HG02870 (cell line): Measurements from ENCODE around the gene RASGRF2.

ENCODE experiments used
- ATAC-seq: cut with Tn5 transposase; IDR thresholded peaks from one replicate; pipeline ENCODE4 v1.9.1; 2021; ENCODE audit warnings: mild to moderate bottlenecking, moderate library complexity; ENCODE audit not compliant: unreplicated experiment

The RASGRF2 gene

GRCh38 chr5:81194633-81195334, 234.6 kb downstream of the RASGRF2 start:
- ATAC-seq, result no peak

DNA sequence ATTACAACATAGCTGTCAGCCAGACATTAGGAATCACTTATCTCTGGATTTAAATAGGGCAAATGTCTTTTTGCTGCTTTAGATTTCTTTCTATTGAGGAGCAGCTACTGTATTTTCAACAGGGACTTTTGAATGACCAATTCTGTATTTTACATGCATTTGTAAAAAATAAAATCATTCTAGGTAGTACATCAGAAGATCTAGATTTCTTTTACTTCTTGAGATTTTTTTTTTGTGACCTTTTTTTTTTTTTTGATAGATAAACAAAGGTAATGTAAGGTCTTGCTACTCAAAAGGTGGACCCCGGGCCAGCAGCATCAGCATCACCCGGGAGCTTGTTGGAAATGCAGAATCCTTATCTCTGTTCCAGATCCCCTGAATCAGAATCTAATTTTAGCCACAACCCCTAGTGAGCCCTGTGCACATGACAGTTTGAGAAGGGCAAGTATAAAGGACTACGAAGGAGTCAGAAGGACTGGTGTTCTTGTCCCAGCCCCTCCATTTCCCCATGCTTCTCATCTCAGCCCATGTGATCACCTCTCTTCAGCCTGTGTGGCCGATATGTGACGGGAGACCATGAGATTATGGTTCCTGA, 235.3 kb downstream of the RASGRF2 start:
- ATAC-seq, result no peak

DNA sequence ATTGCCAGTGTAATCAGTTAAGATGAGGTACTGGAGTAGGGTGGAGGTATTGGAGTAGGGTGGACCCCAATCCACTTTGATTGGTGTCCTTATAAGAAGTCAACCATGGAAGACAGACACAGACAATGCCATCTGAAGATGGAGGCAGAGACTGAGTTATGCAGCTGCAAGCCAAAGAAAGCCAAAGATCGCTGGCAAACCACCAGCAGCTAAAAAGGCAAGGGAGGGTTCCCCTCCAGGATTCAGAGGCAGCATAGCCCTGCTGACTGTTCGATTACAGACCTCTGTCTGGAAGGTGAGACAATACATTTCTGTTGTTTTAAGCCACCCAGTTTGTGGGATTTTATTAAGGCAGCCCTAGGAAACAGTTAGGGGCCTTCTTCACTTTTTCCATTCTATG, 242.5 kb downstream of the RASGRF2 start:
- ATAC-seq, result no peak

GRCh38 chr5:81203729-81204128, 243.6 kb downstream of the RASGRF2 start:
- ATAC-seq, result no peak

- no peak for ATAC-seq
These were observed 244.0 kb downstream of the RASGRF2 start for GRCh38 chr5:81204205-81204604.

DNA sequence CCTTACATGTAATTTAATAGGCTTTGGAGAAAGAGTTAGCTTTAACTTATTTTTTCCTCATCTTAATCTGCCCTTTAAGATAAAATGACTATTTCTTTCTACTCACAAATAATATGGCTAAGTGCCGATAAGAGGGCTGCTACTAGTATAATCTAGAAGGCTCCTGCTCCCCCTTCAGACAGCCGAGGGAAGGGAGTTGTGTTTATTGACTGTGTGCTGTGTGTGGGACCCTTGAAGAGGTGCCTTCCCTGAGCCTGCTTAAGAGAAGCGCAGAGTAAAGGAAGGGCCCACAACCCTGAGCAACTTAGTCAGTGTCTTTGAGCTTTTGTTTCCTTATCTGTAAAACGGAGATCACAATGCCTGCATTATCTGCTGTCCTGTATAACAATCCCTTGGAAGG, 244.9 kb downstream of the RASGRF2 start:
- ATAC-seq, result no peak

- no peak for ATAC-seq
These were observed 246.8 kb downstream of the RASGRF2 start for GRCh38 chr5:81207009-81207408.

GRCh38 chr5:81208904-81209303, 248.7 kb downstream of the RASGRF2 start:
- no peak for ATAC-seq

DNA sequence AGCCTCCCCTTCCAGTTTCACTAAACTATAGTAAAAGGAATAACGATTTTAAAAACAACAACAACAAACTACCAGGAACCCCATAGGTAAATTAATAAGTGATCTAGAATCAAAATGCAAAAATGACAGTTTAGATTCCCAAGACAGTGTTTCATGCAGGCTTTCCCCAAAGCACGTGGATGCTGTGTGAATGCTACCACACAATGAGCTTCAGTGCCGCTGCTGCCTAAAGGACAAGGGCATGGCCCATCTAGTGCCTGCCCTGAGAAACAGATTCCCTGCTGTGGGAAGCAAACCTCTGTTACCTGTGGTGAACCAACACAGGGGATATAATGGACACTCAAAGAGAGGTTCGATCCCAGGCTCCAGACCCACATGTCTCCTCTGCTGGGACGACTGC, 249.2 kb downstream of the RASGRF2 start:
- no peak for ATAC-seq

DNA sequence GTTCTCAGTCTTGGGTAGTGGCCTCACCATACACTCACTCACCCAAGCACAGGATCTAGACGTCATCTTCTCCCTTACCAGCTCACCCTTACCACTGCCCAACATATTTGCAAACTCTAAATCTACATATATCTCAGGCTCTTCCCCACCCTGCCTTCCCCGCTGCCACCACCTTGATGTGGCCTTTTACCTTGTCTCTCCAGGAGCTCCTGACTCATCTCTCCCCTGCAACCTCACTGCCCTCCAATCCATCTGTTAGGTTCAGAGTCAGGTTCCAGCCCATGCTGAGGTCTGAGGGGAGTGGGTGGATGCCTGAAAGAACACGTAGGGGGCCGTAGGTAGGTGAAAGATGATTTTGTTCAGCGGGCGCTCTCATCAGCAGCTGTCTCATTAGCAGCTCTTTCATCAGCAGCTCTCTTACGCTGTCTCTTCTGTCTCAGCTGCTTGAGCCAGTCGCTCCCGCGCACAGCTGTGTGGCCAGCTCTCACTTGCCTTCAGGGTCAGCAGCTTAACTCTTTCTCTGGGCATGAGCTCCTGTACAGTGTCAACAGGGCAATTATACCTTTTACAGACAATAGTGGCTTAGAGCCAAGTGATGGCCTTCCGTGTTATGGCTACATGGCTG, 249.8 kb downstream of the RASGRF2 start:
- ATAC-seq, result no peak

- peak; percentile 40 for ATAC-seq
These were observed 252.1 kb downstream of the RASGRF2 start for GRCh38 chr5:81212211-81212751.

DNA sequence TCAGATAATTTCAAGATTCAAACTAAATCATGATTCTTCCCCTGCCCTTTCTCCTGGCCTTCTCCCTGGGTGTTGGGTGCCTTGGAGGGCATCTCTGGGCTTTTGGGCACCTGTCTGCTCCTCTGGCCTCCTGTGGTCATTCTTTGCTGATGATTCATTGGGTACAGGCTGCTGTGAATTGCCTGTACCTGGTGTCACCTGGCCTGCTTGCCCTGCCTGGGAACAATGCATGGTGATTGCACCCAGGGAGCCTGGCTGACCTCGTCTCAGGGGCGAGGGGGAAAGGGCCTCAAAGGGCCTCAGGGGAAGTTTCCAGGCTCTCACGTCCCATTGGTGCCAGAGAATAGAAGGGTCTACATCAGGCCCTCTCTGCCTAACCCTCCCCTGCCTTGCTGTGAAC, 252.9 kb downstream of the RASGRF2 start:
- ATAC-seq, result no peak

- ATAC-seq, result peak; percentile 35
These were observed 254.7 kb downstream of the RASGRF2 start for GRCh38 chr5:81214848-81215247.

DNA sequence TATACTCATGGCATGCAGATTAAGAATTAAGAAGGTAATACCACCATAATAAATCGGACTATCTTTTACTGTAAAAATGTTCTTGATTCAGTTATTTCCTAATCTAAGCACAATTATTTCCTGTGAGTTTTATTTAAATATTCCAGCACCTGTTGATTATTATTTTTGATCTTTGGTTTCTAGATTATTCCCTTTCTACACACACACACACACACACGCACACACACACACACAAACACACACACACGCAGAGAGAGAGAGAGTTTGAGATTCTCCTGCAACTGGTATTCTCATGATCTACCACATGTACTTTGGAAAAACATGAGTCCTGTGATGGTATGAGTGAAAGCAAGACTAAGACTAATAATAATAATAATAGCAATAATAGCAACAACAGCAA, 256.0 kb downstream of the RASGRF2 start:
- no peak for ATAC-seq

DNA sequence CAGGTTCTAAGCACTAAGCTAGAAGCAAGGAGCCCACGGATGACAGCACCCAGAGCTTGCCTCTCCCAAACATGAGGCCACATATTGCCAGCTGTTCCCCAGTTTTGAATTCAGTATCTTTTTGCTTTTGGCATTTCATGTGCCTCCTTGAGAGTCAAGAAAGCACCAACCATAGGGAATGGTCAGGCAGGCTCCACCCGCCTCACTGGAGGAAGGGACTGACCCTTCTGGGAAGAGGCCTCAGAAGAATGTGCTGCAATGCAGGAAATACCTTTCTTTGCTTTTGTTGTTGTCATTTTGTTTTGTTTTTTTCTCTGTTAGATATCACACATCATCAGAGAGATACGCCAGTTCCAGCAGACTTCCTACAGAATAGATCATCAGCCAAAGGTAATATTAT, 259.2 kb downstream of the RASGRF2 start:
- ATAC-seq, result no peak

DNA sequence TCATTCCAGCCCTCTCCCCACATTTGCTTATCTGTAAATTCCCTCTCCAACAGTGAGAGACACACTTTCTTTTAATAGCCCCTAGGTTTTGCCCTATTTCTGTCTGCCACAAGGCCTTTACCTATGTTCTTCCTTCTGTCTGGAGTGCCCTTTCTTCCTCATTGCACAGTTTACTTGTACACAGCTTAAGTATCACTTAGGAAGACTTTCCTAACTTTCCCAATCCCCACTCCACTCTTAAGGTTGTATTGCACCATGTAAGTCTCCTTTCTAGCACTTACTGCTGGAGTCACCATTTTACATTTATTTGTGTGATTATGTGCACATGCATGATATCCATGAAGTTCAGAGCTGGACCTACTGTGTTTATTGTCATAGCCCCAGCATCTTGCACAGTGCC, 262.1 kb downstream of the RASGRF2 start:
- no peak for ATAC-seq

GRCh38 chr5:81225463-81225862, 265.3 kb downstream of the RASGRF2 start:
- ATAC-seq, result no peak

- ATAC-seq, result no peak
These were observed 266.1 kb downstream of the RASGRF2 start for GRCh38 chr5:81226286-81226685.

- ATAC-seq, result no peak
These were observed 266.8 kb downstream of the RASGRF2 start for GRCh38 chr5:81226949-81227348.

GRCh38 chr5:81228084-81228483, 267.9 kb downstream of the RASGRF2 start:
- no peak for ATAC-seq

GRCh38 chr5:81230416-81230815, 270.3 kb downstream of the RASGRF2 start:
- no peak for ATAC-seq

DNA sequence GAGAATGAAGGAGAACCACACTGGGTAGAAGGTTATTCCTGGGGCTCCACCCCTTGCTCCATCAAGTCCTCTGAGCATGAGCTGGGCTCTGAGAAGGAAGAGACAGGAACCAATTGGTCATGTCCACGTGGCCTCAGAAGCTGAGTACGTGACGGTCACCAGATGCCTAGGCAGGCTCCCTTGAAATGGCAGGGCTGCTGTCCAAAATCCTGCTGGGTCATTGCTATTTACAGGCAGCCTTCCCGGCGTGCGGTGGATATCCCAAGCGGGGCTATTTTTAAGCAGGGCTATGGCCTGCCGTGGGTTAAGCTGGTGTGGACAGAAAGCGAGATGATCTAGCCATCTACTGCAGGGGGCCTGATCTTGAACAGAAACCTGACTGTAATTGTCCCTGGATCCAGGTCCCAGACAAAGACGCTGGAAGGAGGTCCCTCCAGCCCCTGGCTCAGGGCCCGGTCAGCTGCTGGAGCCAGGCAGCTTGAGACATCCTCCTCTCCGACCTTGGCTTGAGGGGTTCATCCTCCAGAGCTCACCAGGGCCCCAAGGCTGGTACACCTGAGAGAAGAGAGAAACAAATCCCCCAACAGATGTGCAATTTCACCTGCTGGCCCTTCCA, 272.4 kb downstream of the RASGRF2 start:
- no peak for ATAC-seq
